Adrenal gland (tissue), 5 donors: ENCODE results near the gene LAT.
A peak's percentile ranks its signal among the peaks of the same experiment; 100 is the strongest.

Source experiments
- POLR2A ChIP-seq, 2 donors: fragments of 450-650 bp; IDR thresholded peaks; one replicate each; pipeline ENCODE4 v1.6.1; 2017; ENCODE audit warnings: antibody characterized with exemption in 2 of 2, mild to moderate bottlenecking in 2 of 2, moderate library complexity in 1 of 2
- TF ChIP-seq, protein P1 (sequence below), 6 experiments: fragments of 450-650 bp in 4 of 6; fragments of 200-600 bp in 2 of 6; sonication (generic) in 1 of 6; IDR thresholded peaks; 1 replicate in 5 of 6; 2 replicates in 1 of 6; pipeline versions ENCODE4 v1.5.1 to v1.8.0; 2016 to 2021; ENCODE audit warnings: antibody characterized with exemption in 6 of 6, mild to moderate bottlenecking in 2 of 6, moderate library complexity in 1 of 6
- donor health status: DM: no; HTN: no; CAD: no.

DNA sequence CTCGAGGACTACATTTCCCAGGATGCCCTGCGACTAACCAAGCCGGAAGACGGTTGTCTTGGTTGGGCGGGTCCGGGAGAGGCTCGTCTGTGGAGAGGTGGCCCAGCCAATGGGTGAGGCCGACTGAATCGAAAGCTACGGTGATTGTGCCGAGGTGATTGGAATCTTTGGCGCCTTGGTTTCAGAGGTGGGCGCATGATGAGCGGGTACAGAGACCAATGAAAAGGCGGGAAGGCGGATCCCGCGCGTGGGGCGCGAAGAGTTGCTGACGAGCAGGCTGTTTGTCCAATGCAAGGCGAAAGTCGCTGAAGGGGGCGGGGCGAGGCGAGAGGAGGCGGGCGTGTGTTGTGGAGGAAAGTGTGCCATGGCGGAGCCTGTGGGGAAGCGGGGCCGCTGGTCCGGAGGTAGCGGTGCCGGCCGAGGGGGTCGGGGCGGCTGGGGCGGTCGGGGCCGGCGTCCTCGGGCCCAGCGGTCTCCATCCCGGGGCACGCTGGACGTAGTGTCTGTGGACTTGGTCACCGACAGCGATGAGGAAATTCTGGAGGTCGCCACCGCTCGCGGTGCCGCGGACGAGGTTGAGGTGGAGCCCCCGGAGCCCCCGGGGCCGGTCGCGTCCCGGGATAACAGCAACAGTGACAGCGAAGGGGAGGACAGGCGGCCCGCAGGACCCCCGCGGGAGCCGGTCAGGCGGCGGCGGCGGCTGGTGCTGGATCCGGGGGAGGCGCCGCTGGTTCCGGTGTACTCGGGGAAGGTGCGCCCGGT, 34.0 kb upstream of the LAT start, which contains the start of gene NFATC2IP:
- TF ChIP-seq POLR2A (IDR thresholded peaks at IDR 0.05), result peak in 1 of 2 donors; percentile 25
- TF ChIP-seq, protein P1, sequence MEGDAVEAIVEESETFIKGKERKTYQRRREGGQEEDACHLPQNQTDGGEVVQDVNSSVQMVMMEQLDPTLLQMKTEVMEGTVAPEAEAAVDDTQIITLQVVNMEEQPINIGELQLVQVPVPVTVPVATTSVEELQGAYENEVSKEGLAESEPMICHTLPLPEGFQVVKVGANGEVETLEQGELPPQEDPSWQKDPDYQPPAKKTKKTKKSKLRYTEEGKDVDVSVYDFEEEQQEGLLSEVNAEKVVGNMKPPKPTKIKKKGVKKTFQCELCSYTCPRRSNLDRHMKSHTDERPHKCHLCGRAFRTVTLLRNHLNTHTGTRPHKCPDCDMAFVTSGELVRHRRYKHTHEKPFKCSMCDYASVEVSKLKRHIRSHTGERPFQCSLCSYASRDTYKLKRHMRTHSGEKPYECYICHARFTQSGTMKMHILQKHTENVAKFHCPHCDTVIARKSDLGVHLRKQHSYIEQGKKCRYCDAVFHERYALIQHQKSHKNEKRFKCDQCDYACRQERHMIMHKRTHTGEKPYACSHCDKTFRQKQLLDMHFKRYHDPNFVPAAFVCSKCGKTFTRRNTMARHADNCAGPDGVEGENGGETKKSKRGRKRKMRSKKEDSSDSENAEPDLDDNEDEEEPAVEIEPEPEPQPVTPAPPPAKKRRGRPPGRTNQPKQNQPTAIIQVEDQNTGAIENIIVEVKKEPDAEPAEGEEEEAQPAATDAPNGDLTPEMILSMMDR (IDR thresholded peaks at IDR 0.05), result no peak
